OCI-LY7 (cell line): ENCODE measurements around the gene RET.

Experiments
- EZH2phosphoT487 ChIP-seq: fragments of 200-600 bp; sonication (generic); IDR thresholded peaks from 2 replicates; pipeline ENCODE4 v1.6.1; 2018; ENCODE audit warnings: low read depth, borderline replicate concordance, mild to moderate bottlenecking, mixed run types, antibody characterized with exemption, low read length, moderate library complexity, mixed read lengths
- TF ChIP-seq, protein P1 (sequence below): fragments of 200-600 bp; sonication (generic); conservative IDR thresholded peaks from 2 replicates; pipeline ENCODE4 v1.5.1; 2014; ENCODE audit warnings: mild to moderate bottlenecking, antibody characterized with exemption, low read length, moderate library complexity, mixed read lengths

DNA sequence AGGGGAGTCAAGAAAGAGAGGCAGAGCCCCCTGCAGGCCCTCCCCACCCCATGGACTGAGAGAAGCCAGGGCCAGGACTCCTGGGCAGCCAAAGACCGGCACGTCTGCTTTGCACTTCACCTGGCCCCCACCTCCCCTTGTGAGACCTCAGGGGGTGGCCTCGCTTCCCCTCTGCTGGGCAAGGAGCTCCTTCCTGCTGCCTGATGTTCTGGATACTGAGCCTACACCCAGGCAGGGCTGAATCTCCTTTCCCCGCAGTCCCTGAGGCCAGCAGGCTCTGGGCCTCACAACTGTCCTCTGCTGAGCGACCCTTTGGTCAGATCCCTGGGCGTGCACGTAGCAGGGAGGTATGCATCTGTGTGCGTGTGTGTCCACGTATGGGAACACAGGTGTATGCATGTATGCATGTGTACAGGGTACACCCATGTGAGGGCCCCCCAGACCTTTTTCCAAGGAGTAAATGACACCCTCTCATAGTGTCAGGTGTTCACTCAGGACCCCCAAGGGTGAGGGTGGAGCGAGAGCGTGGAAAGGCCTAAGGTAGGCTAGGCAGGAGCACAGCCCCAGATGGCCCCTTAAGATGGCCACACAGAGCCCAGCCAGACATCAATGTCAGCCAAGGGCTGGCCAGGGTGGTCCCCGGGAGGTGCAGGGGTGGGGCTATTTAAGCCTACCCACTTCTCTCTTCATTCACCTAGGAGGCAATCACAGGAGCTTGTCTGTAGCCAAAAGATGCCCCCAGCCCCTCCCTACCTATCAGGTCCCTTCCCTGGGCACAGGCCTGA is 1.9 kb upstream of the RET start:
- TF ChIP-seq, protein P1, sequence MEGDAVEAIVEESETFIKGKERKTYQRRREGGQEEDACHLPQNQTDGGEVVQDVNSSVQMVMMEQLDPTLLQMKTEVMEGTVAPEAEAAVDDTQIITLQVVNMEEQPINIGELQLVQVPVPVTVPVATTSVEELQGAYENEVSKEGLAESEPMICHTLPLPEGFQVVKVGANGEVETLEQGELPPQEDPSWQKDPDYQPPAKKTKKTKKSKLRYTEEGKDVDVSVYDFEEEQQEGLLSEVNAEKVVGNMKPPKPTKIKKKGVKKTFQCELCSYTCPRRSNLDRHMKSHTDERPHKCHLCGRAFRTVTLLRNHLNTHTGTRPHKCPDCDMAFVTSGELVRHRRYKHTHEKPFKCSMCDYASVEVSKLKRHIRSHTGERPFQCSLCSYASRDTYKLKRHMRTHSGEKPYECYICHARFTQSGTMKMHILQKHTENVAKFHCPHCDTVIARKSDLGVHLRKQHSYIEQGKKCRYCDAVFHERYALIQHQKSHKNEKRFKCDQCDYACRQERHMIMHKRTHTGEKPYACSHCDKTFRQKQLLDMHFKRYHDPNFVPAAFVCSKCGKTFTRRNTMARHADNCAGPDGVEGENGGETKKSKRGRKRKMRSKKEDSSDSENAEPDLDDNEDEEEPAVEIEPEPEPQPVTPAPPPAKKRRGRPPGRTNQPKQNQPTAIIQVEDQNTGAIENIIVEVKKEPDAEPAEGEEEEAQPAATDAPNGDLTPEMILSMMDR = no peak
- TF ChIP-seq EZH2phosphoT487 = no peak
